ENCODE measurements around the gene ADH5.
"Not testable (repeated sequence)": the region's sequence is repeated elsewhere in the genome, so short reads cannot be mapped to it uniquely, and the experiment has no call there.

ADH5 gene

DNA sequence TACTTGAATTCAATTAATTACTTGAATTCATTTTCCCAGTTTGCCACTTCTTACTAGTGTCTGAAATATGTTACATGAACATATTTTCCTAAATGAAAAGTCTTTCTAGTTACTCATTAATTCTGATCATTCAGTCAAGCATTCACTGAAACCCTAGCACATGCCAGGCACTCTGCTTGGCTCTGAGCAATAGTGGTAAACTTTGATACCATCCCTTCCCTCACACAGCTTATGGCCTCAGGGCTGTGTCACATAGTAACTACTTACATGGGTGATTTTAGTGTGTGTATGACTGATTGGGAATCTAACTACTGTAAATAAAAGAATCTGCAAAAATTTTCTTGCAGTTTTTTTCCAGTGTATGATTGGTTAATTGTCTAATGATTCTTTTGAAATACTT is 60.4 kb downstream of the ADH5 start:
- DNase-seq: no peak

DNA sequence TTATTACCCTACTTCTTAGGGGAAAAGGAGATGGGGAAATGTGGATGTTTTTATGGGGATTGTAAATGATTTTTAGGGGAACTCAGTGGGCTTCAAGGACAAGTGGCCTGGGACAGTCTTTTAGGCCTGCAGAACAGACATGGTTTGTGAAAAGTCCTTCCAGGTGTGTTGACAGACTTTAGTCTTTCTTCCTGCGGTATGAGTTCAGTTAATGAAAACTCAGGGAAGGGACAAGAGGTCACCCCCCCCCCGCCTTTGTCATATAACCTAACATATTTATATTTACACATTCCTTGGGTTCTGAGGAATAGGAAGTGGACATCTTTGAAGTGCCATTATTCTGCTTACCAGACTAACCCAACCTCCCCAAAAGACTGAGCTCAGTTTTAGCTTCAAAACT is 61.3 kb downstream of the ADH5 start:
- DNase-seq: no peak

GRCh38 chr4:99025506-99025905 is 63.1 kb downstream of the ADH5 start:
- DNase-seq: no peak

GRCh38 chr4:99024481-99025275 is 63.9 kb downstream of the ADH5 start:
- no peak for DNase-seq

DNA sequence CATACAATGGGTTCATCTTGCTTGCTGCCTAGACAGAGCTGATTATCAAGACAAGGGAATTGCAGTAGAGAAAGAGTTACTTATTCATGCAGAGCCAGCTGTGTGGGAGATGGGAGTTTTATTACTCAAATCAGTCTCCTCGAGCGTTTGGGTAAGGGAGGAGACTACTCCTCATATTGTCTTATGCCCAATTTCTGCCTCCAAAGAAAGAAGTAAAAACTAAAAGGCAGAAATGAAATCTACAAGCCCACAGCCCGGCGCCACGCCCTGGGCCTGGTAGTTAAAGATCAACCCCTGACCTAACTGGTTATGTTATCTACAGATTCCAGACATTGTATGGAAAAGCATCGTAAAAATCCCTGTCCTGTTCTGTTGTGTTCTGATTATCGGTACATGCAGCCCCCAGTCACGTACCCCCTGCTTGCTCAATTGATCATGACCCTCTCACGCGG is 64.8 kb downstream of the ADH5 start:
- DNase-seq: not testable (repeated sequence)

- DNase-seq: no peak
Observed at GRCh38 chr4:99022566-99022965, 66.0 kb downstream of the ADH5 start.

- no peak for DNase-seq
Observed at GRCh38 chr4:99021386-99021785, 67.2 kb downstream of the ADH5 start.

Measured in NCI-H526 (cell line).